HG03521 (cell line): ENCODE results near the gene DNHD1.

Experiments used
- ATAC-seq: cut with Tn5 transposase; IDR thresholded peaks from one replicate; pipeline ENCODE4 v1.9.1; 2021; ENCODE audit warnings: mild to moderate bottlenecking, moderate library complexity; ENCODE audit not compliant: unreplicated experiment

The DNHD1 gene

DNA sequence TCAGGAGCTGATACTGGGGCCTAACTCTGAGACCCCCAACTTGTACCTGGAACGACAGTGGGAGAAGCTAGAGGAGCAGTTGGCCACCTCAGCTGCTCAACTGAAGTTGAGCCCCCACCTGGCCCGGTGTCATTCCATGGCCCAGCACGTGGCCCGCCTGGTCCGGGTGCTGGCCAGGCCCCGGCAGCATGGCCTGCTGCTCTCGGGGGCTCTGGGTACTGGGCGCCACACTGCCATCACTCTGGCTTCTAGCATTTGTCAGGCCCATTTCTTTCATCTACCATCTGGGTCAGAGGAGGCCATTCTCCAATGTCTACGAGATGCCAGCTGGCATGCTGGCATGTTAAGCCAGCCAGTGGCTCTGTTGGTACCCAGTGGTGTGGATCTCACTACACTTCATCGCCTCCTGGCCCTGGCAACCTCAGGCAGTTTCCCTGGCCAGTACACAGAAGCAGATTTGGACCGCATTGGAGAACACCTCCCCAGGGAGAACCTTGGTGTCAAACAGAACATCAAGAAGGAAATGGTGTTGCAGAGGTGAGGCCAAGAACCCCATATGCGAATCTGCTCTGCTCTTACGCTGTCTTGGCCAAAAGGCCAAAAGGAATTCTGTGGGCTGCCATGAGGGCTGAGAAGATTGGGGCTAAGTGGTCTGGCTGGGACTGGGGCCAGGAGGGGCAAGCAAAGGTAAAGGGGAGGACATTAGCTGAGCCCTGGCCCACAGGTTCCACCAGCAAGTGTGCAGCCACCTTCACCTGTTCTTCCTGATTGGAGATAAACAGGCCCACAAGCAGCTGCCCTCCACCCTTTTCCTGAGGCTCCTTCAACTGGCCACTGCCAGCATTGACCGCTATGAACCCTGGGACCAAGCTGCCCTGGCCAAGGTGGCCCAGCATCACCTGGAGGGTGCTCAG is 60.9 kb downstream of the DNHD1 start:
- no peak for ATAC-seq

DNA sequence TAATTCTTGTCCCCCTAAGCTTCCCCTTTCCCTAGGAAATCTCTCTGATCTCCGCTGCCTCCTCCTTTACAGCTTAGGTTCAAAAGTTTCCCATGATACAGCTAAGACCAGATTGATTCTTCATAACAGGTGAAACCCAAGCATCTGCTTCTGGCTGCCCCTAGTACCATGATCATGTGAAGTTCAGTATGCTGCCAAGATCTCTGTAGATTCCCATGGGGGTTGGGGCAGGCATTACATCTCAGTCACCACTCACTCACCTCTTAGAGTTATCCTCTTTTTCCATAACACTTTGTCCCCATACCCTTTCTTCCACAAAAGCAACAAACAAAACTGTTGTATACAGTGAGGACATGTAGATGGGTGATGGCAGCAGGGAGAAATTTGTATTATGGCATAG is 62.3 kb downstream of the DNHD1 start:
- no peak for ATAC-seq

DNA sequence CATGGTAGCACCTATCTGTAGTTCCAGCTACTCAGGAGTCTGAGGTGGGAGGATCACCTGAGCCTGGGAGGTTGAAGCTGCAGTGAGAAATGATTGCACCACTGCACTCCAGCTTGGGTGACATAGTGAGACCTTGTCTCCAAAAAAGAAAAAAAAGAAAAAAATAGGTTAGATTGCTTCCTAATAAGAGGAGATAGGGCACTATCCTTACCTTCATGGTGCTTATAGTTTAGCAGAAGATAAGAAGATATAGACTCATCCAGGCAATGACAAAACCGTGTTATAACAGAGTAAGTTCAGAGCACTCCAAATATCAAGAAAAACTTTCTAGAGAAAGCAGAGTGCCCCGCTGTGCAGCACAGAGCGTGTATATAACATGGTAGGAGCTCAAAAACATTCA is 64.2 kb downstream of the DNHD1 start:
- no peak for ATAC-seq

DNA sequence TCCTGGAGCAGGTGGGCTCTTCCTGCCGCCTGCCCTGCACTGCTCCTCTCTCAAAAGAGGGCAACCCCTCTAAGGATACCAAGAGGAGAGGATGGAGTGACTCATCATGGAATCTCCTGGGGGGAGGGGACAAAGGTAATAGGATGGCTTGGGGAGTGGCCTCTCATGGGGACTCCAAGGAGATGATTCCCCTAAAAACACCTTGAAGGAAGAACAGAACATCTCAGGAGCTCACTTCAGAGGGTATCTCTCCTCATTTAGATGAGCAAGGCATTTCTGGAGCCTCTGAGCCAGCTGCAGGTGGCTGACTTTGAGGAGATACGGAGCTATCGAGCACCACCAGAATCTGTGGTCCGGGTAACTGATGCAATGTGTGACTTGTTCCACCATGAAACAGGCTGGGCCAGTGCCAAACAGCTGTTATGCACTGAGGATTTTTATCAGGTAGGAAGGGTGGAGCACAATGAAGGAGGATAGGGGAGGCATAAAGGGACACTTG is 66.1 kb downstream of the DNHD1 start:
- ATAC-seq, result no peak

- ATAC-seq, result no peak
Measured at GRCh38 chr11:6563667-6564066, 66.6 kb downstream of the DNHD1 start.

DNA sequence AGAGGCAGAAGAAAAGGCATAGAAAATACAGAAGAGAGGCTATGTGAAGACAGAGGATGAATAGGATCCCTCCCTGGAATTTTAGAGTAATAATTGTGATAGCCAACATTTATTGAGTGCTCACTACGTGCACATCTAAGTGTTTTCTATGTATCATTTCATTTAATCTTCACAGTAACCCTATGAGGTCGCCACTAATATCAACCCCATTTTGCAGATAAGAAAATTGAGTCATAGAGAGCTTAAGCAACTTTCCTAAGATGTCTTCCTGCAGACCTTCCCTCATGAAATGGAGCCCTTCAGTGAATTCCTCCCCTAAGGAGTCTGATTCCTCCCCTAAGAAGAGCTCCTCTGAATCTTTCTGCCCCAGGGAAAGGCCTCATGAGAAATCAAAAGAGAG is 68.2 kb downstream of the DNHD1 start:
- no peak for ATAC-seq

- no peak for ATAC-seq
Measured at GRCh38 chr11:6565988-6566703, 69.1 kb downstream of the DNHD1 start.

GRCh38 chr11:6566704-6567370 is 69.8 kb downstream of the DNHD1 start:
- no peak for ATAC-seq

- ATAC-seq, result no peak
Measured at GRCh38 chr11:6567371-6567745, 70.3 kb downstream of the DNHD1 start.

DNA sequence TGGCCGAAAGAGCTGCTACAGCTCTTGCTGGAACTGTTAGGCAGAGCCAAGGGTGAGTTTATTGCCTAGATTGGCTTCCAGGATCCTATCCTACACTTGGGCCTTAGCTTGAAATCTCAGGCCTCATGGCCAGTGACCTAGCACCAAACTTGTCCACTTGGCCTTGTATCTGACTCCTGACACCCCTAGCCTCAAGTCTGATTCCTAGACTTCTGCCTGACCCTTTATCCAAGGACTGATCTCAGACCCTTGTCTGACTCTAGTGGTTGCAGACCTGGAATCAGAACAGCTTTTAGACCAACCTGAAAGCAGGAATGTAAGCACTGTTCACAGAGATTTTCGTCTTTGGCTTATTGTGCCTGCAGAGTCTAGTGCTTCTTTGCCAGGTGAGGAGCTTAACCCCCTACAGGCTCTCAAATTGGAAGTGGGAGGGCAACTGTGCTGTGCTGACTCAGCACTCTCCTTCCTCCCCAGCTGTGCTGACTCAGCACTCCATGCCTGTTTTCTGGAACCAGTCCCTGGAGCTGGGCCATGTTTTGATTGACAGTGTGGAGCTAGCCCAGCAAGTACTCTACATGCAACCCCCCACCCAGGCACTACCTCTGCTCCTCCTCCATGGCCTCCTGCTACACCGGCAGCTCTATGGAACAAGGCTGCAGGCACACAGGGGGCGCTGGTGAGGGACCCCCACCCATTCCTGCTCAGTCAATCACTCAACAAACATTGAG is 71.3 kb downstream of the DNHD1 start:
- ATAC-seq, result no peak

DNA sequence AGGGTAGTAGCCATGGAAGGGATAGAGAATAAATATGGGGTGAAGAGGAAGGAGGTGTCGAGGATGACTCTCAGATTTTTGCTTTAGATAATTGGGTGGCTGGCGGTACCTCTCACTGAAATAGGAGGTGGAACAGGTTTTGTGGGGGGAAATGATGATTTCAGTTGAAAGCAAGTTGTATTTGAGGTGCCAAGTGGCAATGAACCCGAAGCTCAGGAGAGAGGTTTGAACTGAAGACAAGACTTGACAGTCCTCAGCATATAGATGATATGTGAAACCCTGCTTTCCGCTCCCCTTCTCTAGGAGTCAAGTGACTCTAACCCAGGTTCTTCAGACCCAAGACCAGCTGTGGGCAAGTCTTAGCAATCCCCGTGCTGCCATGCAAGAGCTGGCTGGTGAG is 72.6 kb downstream of the DNHD1 start:
- ATAC-seq, result no peak

- no peak for ATAC-seq
Measured at GRCh38 chr11:6570691-6571427, 73.8 kb downstream of the DNHD1 start.

DNA sequence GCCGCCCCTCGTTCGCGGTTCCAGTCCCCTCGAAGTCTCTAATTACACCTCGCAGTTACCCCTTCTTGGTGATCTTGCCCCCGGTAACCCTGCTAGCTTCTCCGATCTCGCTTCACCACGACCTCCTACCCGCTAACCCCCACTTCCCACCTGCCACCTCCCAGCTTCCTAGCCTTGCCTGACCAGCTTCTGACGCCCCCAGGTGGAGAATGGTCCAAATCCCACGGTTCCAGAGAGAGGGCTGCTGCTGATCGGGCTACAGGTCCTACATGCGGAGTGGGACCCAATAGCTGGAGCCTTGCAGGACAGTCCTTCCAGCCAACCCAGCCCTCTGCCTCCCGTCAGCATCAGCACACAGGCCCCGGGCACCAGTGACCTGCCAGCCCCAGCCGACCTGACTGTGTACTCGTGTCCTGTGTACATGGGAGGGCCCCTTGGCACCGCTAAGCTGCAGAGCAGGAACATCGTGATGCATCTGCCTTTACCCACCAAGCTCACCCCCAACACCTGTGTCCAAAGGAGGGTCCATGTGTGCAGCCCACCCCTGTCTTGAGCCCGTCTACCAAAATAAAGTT is 74.4 kb downstream of the DNHD1 start:
- no peak for ATAC-seq

GRCh38 chr11:6572215-6572614 is 75.1 kb downstream of the DNHD1 start:
- no peak for ATAC-seq

DNA sequence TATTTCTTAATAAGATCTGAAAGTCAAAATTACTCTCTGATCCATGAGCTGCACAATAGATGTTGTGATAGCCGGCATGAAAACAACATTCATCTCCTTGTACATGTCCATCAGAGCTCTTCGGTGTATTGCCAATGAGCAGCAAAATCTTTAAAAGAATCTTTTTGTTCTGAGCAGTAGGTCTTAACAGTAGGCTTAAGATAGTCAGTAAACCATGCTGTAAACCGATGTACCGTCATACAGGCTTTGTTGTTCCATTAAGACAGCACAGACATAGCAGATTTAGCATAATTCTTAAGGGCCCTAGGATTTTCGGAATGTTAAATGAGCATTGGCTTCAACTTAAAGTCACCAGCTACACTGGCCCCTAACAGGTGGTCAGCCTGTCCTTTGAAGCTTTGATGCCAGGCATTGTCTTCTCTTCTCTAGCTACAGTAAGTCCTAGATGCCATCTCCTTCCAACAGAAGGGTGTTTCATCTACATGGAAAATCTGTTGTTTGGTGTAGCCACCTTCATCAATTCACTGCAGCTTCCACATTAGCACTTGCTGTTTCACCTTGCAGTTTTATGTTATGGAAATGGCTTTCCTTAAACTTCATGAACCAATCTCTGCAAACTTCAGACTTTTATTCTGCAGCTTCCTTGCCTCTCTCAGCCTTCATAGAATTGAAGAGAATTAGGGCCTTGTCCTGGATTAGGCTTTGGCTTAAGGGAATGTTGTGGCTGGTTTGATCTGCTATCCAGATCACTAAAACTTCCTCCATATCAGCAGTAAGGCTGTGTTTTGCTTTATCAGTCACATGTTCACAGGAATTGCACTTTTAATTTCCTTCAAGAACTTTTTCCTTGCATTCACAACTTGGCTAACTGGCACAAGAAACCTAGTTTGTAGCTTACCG is 78.0 kb downstream of the DNHD1 start:
- no peak for ATAC-seq

GRCh38 chr11:6576471-6577373 is 79.6 kb downstream of the DNHD1 start:
- no peak for ATAC-seq

GRCh38 chr11:6578134-6578533 is 81.1 kb downstream of the DNHD1 start:
- no peak for ATAC-seq

GRCh38 chr11:6579681-6580080 is 82.6 kb downstream of the DNHD1 start:
- no peak for ATAC-seq
